Suprapubic skin (tissue), 4 donors: ENCODE measurements around the gene DPY19L3. TPM values are rescaled to one million over a fixed set of nuclear protein-coding genes. Genes with fewer than 3 reads are reported as not detected.
"Not testable (repeated sequence)": the region's sequence is repeated elsewhere in the genome, so short reads cannot be mapped to it uniquely, and the experiment has no call there.

Source experiments
- DNase-seq, 2 donors: peaks; one replicate each; pipeline ENCODE4 v3.0.0-alpha.2; 2019; ENCODE audit warnings: low spot score in 2 of 2
- H3K27ac ChIP-seq: fragments of 200-600 bp; sonication (generic); one replicate; pipeline ENCODE4 v1.5.1; 2019
- H3K27me3 ChIP-seq: fragments of 200-600 bp; sonication (generic); one replicate; pipeline ENCODE4 v1.5.1; 2019
- H3K36me3 ChIP-seq: fragments of 200-600 bp; sonication (generic); one replicate; pipeline ENCODE4 v1.5.1; 2019
- H3K4me1 ChIP-seq: fragments of 200-600 bp; sonication (generic); one replicate; pipeline ENCODE4 v1.5.1; 2019
- H3K4me3 ChIP-seq: fragments of 200-600 bp; sonication (generic); one replicate; pipeline ENCODE4 v1.5.1; 2019; ENCODE audit warnings: mild to moderate bottlenecking
- H3K9me3 ChIP-seq: fragments of 200-600 bp; sonication (generic); one replicate; pipeline ENCODE4 v1.5.1; 2019
- CTCF ChIP-seq, 2 donors: fragments of 200-600 bp in 1 of 2; fragments of 450-650 bp in 1 of 2; sonication (generic) in 1 of 2; IDR thresholded peaks; one replicate each; pipeline ENCODE4 v1.5.1; 2016 to 2019; ENCODE audit warnings: antibody characterized with exemption in 2 of 2, mild to moderate bottlenecking in 1 of 2, moderate library complexity in 1 of 2
- EP300 ChIP-seq: sonication (generic); formaldehyde crosslinking; IDR thresholded peaks from one replicate; pipeline ENCODE4 v1.6.1; 2017; ENCODE audit warnings: antibody characterized with exemption
- POLR2A ChIP-seq, 2 donors: fragments of 450-650 bp; IDR thresholded peaks; one replicate each; pipeline ENCODE4 v1.6.1; 2017; ENCODE audit warnings: antibody characterized with exemption in 2 of 2, mild to moderate bottlenecking in 2 of 2, moderate library complexity in 2 of 2
- POLR2AphosphoS5 ChIP-seq, 3 donors: sonication (generic); formaldehyde crosslinking; IDR thresholded peaks; one replicate each; pipeline ENCODE4 v1.6.1; 2017; ENCODE audit warnings: antibody characterized with exemption in 3 of 3
- WGBS: methylation state at CpG from one replicate; pipeline ENCODE4 v1.1.5; 2018; 5-methylcytosine and 5-hydroxymethylcytosine counted together
- total RNA-seq, 4 donors: library from RNA; depleted of rRNA; stranded (reverse); fragments of >200 nt; gene quantifications; one replicate each; pipeline ENCODE4 v1.1.0, GENCODE V29; 2016

Gene DPY19L3
- total RNA-seq, 4 donors from 2014 or later: 10.1 to 32.0 (median 15.2) TPM

- Histone ChIP-seq H3K4me1 (no peaks in the 10 kb centered on the region), H3K36me3 (peaks cover 26% of the 10 kb centered on the region), H3K9me3 (no peaks in the 10 kb centered on the region), H3K4me3 (no peak overlapping the region), H3K27me3 (no peaks in the 10 kb centered on the region), H3K27ac (no peak overlapping the region)
- TF ChIP-seq POLR2AphosphoS5 (IDR thresholded peaks at IDR 0.05) (no peak), EP300 (no peak), POLR2A (IDR thresholded peaks at IDR 0.05) (no peak), CTCF (IDR thresholded peaks at IDR 0.05) (no peak)
- DNase-seq: no peak
- 96% methylated on average over 1 of the region's 1 CpG for WGBS
These were observed 31.5 kb downstream of the DPY19L3 start for GRCh38 chr19:32437096-32437495.

- no peaks in the 10 kb centered on the region for H3K27me3 ChIP-seq
- peaks cover 38% of the 10 kb centered on the region for H3K36me3 ChIP-seq
- no peak overlapping the region for H3K27ac ChIP-seq
- H3K4me3 ChIP-seq: no peak overlapping the region
- no peaks in the 10 kb centered on the region for H3K4me1 ChIP-seq
- TF ChIP-seq EP300: no peak
- TF ChIP-seq POLR2AphosphoS5 (IDR thresholded peaks at IDR 0.05): no peak
- no peak for TF ChIP-seq CTCF (IDR thresholded peaks at IDR 0.05)
- no peak for TF ChIP-seq POLR2A (IDR thresholded peaks at IDR 0.05)
- no peak for DNase-seq
- 97% methylated on average over 2 of the region's 2 CpGs for WGBS
- no peaks in the 10 kb centered on the region for H3K9me3 ChIP-seq
These were observed 33.2 kb downstream of the DPY19L3 start for GRCh38 chr19:32438751-32439150.

GRCh38 chr19:32442650-32443049 is 37.1 kb downstream of the DPY19L3 start:
- no peak for DNase-seq
- no peaks in the 10 kb centered on the region for H3K9me3 ChIP-seq
- H3K36me3 ChIP-seq: peaks cover 26% of the 10 kb centered on the region
- no peak for TF ChIP-seq POLR2A (IDR thresholded peaks at IDR 0.05)
- TF ChIP-seq POLR2AphosphoS5 (IDR thresholded peaks at IDR 0.05): no peak
- TF ChIP-seq EP300: no peak
- H3K4me1 ChIP-seq: no peaks in the 10 kb centered on the region
- H3K27ac ChIP-seq: no peak overlapping the region
- 82% methylated on average over 1 of the region's 1 CpG for WGBS
- no peaks in the 10 kb centered on the region for H3K27me3 ChIP-seq
- no peak overlapping the region for H3K4me3 ChIP-seq

- peaks cover 16% of the 10 kb centered on the region for H3K36me3 ChIP-seq
- H3K27ac ChIP-seq, H3K9me3 ChIP-seq, H3K4me1 ChIP-seq, H3K4me3 ChIP-seq, H3K27me3 ChIP-seq, DNase-seq: not testable (repeated sequence)
- 98% methylated on average over 5 of the region's 5 CpGs for WGBS
These were observed 42.0 kb downstream of the DPY19L3 start for GRCh38 chr19:32447534-32447933.

GRCh38 chr19:32448026-32448425 is 42.5 kb downstream of the DPY19L3 start:
- no peak for DNase-seq
- no peaks in the 10 kb centered on the region for H3K27me3 ChIP-seq
- no peaks in the 10 kb centered on the region for H3K9me3 ChIP-seq
- no peak overlapping the region for H3K4me3 ChIP-seq
- TF ChIP-seq POLR2AphosphoS5 (IDR thresholded peaks at IDR 0.05) (no peak), POLR2A (IDR thresholded peaks at IDR 0.05) (no peak), CTCF (IDR thresholded peaks at IDR 0.05) (no peak), EP300 (no peak)
- H3K27ac ChIP-seq: no peak overlapping the region
- peaks cover 11% of the 10 kb centered on the region for H3K36me3 ChIP-seq
- H3K4me1 ChIP-seq: no peaks in the 10 kb centered on the region
- WGBS: 91% methylated on average over 8 of the region's 8 CpGs

- Histone ChIP-seq H3K4me3 (no peak overlapping the region), H3K36me3 (peaks cover 9% of the 10 kb centered on the region), H3K27ac (no peak overlapping the region), H3K4me1 (no peaks in the 10 kb centered on the region), H3K9me3 (no peaks in the 10 kb centered on the region), H3K27me3 (no peaks in the 10 kb centered on the region)
- TF ChIP-seq EP300 (no peak), POLR2A (IDR thresholded peaks at IDR 0.05) (no peak), CTCF (IDR thresholded peaks at IDR 0.05) (no peak), POLR2AphosphoS5 (IDR thresholded peaks at IDR 0.05) (no peak)
- WGBS: 85% methylated on average over 4 of the region's 4 CpGs
- DNase-seq: no peak
These were observed 44.6 kb downstream of the DPY19L3 start for GRCh38 chr19:32450217-32450616.
